Skin of body (tissue), 2 donors: ENCODE data around the gene LSR. TPM values are rescaled to one million over a fixed set of nuclear protein-coding genes. Genes with fewer than 3 reads are reported as not detected.
"Not testable (repeated sequence)": the region's sequence is repeated elsewhere in the genome, so short reads cannot be mapped to it uniquely, and the experiment has no call there.

ENCODE experiments used
- DNase-seq: peaks from one replicate; lab custom pipeline; 2025; lab: John Stamatoyannopoulos, UW
- total RNA-seq: library from RNA; depleted of rRNA; stranded (reverse); fragments of >200 nt; gene quantifications from one replicate; pipeline ENCODE4 v1.2.3, GENCODE V29; 2014

The LSR gene
- total RNA-seq, 1 donor from 2014 or later, result 10.5 TPM

DNA sequence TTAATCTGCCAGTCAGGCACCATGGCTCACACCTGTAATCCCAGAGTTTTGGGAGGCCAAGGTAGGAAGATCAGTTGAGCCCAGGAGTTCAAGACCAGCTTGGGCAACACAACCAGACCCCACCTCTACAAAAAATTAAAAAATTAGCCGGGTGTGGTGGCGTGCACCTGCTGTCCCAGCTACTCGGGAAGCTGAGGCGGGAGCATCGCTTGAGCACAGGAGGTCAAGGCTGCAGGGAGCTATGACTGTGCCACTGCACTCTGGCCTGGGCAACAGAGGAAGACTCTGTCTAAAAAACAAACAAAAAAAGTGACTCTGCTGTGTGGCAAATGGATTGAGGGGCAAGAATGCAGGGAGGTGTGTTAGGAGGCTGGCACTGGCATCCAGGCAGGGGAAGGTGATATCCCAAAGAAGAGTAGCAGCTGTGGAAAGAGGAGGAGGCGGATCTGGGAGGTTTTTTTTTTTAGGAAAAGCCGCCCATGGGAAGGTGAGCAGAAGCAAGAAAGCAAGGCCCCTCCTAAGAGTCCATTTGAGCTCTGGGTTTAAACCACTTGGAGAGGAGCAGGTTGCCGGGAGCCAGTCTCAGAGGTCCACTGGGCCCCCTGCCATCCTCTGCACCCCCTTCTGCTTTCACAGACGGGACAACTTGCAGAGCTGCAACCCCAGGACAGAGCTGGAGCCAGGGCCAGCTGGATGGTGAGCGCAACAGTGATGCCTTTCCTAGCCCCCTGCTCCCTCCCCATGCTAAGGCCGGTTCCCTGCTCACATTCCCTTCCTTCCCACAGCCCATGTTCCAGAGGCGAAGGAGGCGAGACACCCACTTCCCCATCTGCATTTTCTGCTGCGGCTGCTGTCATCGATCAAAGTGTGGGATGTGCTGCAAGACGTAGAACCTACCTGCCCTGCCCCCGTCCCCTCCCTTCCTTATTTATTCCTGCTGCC is 35.6 kb downstream of the LSR start:
- no peak for DNase-seq

DNA sequence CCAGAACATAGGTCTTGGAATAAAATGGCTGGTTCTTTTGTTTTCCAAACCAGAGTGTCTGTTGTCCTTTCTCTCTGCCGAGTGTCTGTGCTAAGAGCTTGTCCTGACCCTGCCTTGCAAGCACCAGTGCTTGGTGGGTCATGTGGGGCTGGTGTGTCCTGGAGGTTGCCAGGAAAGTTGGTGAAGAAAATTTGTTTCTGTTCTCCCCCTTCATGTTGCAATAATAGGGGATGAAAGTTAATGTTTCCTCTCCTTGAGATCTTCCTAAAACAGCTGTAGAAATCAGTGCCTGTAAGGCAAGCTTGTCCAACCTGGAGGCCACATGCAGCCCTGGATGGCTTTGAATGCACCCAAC is 36.3 kb downstream of the LSR start:
- DNase-seq, result no peak

GRCh38 chr19:35285465-35285864 is 36.7 kb downstream of the LSR start:
- DNase-seq, result not testable (repeated sequence)

GRCh38 chr19:35286101-35286500 is 37.3 kb downstream of the LSR start:
- DNase-seq, result not testable (repeated sequence)

DNA sequence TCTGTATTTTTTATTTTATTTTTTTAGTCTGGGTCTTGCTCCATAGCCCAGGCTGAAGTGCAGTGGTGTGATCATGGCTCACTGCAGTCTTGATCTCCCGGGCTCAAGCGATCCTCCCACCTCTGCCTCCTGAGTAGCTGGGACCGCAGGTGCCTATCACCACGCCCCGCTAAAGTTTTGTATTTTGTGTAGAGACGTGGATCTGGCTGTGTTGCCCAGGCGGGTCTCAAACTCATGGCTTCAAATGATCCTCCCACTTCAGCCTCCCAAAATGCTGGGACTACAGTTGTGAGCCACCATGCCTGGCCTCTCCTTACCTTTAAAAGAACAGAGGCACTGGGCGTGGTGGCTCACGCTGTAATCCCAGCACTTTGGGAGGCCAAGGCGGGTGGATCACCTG is 38.9 kb downstream of the LSR start:
- no peak for DNase-seq

GRCh38 chr19:35288331-35288730 is 39.5 kb downstream of the LSR start:
- DNase-seq, result no peak

DNA sequence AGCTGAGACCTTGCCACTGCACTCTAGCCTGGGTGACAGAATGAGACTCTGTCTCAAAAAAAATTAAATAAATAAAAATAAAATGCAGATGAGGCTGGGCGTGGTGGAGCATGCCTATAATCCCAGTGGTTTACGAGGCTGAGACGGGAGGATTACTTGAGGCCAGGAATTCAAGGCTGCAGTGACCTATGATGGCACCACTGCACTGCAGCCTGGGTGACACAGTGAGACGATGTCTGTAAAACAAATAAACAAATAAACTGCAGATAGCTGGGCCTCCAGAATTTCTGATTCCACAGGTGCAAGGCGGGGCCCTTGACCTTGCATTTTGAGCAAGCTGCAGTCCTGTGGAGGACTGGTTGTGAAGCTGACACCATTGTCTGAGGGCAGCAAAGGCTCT is 40.1 kb downstream of the LSR start:
- no peak for DNase-seq

DNA sequence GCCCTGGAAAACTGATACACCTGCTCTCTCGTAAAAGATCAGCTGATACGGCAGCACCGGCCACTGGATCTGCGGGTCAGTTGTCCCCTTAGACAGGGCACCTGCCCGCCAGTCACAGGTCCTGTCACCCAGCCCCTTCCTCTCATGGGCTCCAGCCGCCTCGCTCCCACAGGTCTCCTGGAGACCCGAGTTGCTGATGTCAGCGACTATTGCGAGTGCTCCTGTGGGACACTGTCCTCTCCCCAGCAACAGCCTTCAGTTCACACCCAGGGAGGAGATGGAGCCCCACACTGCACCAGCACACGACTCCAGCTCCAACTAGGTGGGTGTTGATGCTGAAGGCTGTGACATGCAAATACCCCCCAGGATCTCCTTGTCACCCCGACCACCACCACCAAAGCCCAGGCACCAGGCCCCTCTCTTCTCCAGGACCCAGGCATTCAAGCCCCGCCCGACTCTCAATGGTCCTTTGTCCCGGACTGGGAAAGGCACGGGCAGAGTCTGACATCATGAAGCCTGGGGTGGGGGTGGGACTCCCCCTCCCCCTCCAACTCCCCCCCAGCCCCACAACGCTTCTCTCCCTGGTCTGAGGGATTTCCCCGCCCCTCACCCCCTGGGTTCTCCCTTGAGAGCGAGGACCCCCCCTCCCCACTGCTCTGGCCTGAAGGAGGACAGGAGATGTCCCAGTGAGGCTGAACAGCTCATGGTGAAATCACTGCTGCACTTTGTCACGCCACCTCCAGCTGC is 41.8 kb downstream of the LSR start:
- no peak for DNase-seq

DNA sequence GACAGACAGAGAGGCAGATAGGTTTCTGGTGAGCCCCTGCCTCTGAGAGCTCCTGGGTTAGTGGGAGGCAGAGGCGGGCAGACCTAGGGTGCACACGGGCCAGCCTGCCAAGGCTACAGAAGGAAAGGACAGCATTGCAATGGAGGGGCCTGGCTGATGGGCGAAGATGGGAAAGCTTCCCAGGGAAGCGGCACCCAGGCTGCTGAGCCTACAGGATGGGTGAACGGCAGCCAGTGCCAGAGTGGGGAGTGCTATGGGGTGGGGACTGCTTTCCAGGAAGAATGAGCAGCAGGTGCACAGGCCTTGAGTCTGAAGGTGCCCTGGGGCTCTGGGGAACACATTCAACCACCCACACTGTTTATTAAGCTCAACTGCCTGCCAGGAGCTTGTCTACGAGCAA is 42.5 kb downstream of the LSR start:
- no peak for DNase-seq

- DNase-seq, result no peak
Measured at GRCh38 chr19:35291916-35292315, 43.1 kb downstream of the LSR start, which contains the start of gene MAG. Gene MAG (plus strand): TSS chr19:35292161. CDS start chr19:35295409, 3,248 bp downstream.

- DNase-seq, result peak; percentile 60
Measured at GRCh38 chr19:35292421-35293362, 43.9 kb downstream of the LSR start.

GRCh38 chr19:35293363-35293739 is 44.5 kb downstream of the LSR start:
- DNase-seq, result peak; percentile 23

DNA sequence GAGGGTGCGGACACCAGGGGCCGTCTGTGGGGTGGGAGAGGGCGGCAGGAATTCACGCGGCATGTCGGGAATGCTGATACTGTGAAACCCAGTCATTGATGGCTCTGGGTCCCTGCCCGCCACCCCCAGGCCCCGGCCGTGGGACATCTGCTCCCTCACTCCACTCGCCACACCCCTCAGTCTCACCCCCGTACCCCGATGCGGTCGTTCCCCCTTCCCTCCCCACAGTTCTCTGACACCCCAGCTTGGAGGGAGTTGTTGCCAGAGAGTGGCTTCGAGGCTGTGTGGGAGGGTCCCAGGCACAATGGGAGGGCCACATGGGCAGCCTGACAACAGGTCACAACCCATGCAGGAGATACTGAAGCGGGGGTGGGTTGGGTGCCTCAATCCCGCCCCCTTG is 45.0 kb downstream of the LSR start:
- DNase-seq, result no peak

DNA sequence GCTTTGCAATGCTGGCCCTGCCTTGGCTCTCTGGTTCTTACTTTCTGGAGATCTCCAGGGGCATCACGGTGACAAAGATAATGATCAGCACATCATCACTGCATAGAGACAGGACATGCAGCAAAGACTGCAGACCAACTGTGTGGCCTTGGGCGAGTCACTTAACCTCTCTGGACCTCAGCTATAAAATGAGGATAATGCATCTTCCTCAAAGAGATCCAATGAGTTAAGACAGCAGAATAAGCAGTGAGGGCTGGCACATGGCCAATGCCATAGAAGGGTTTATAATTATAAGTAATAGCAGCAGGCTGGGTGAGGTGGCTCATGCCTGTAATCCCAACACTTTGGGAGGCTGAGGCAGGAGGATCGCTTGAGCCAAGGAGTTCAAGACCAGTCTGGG is 45.5 kb downstream of the LSR start:
- peak; percentile 5 for DNase-seq

DNA sequence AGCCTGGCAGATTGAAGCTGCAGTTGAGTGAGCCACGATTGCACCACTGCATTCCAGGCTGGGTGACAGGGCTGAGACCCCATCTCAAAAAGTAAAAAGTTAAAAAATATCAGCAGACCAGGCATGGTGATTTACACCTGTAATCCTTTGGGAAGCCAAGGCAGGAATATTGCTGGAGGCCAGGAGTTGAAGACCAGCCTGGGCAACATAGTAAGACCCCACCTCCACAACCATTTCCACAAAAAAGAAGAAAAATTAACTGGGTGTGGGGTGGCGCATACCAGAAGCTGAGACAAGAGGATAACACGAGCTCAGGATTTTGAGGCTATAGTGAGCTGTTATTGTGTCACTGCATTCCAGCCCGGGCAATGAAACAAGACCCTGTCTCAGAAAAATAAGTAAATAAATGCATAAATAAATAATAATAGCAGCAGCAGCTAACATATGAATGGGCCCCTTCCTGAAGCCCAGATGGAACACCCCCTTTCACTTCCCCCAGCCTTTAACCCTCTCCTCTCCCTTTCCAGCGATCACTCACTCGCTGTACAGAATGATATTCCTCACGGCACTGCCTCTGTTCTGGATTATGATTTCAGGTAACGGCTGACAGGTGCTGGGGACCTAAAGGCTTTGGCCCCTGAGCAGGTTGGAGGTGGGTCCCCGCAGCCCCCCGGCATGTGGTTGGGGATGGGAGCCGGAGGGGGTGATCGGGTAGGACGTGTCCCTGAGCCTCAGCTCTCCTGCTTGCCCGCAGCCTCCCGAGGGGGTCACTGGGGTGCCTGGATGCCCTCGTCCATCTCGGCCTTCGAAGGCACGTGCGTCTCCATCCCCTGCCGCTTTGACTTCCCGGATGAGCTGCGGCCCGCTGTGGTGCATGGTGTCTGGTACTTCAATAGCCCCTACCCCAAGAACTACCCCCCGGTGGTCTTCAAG is 46.3 kb downstream of the LSR start:
- no peak for DNase-seq

- no peak for DNase-seq
Measured at GRCh38 chr19:35295792-35296462, 47.1 kb downstream of the LSR start.

DNA sequence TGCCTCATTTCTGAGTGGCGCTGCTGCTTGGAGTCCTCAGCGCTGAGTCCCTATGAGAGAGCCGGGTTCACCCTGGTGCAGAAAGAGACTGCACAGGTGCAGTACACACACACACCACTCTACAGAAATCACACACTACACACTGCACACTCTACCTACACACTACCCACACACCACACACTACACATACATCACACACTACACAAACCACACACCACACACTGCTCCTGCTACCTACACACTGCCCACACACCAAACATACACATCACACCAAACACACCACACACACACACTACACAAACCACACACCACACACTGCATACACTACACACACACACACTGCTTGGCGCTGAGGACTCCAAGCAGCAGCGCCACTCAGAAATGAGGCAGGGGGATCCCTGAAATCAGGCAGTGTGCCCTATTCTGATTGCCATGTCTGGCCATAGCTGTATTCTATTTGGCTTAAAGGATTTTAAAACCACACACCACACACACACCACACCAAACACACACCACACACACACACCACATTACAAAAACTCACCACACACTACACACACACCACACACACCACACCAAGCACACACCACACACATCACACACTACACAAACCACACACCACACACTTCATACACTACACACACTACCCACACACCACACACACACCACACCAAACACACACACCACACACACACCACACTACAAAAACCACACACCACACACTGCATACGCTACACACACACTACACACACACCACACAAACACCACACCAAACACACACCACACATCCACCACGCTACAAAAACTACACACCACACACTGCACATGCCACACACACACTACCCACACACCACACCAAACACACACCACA is 48.1 kb downstream of the LSR start:
- no peak for DNase-seq

GRCh38 chr19:35297515-35297848 is 48.7 kb downstream of the LSR start:
- no peak for DNase-seq

GRCh38 chr19:35297922-35298321 is 49.1 kb downstream of the LSR start:
- no peak for DNase-seq
